ENCODE measurements around the gene ETAA1. TPM values are rescaled to one million over a fixed set of nuclear protein-coding genes. Genes with fewer than 3 reads are reported as not detected.

ETAA1 gene
- total RNA-seq, result 9.6 and 12.8 TPM in 2 replicates

GRCh38 chr2:67397143-67397986 is at the start of gene ETAA1:
TSS of gene ETAA1 (plus strand) at chr2:67397333. CDS start at chr2:67397449, 116 bp downstream.

Measured in cardiac atrium fibroblast (primary cell).